ENCODE data around the gene FGF13. TPM values are rescaled to one million over a fixed set of nuclear protein-coding genes. Genes with fewer than 3 reads are reported as not detected.

FGF13 gene
- total and polyA plus RNA-seq, 11 donors = 0.44 to 3.3 (median 1.4) TPM

DNA sequence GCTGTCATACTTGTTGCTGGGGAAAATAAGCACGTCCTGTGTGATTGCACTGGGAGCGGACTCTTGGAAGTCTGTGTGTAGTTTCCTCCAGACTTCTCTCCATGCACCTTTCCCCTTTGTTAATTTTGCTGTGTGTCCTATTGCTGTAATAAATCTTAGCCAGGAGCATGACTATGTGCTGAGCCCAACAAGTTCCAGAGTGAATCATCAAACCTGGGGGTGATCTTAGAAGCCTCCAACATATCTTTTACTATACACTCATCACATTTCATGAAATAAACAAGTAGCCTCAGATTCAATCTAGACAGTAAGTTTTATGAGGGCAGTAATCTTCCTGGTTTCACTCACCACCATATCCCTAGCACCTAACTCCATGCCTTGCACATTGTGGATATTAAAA is 43.3 kb upstream of the FGF13 start:
- no peak for DNase-seq
- H3K27ac ChIP-seq = no peak overlapping the region
- H3K36me3 ChIP-seq = no peaks in the 10 kb centered on the region
- WGBS, 4 donors = 72 to 90% (median 76%) methylated on average over 2 of the region's 2 CpGs
- no peaks in the 10 kb centered on the region for H3K9me3 ChIP-seq
- no peaks in the 10 kb centered on the region for H3K4me1 ChIP-seq
- no peak for TF ChIP-seq POLR2A (IDR thresholded peaks at IDR 0.05)
- TF ChIP-seq, protein P1, sequence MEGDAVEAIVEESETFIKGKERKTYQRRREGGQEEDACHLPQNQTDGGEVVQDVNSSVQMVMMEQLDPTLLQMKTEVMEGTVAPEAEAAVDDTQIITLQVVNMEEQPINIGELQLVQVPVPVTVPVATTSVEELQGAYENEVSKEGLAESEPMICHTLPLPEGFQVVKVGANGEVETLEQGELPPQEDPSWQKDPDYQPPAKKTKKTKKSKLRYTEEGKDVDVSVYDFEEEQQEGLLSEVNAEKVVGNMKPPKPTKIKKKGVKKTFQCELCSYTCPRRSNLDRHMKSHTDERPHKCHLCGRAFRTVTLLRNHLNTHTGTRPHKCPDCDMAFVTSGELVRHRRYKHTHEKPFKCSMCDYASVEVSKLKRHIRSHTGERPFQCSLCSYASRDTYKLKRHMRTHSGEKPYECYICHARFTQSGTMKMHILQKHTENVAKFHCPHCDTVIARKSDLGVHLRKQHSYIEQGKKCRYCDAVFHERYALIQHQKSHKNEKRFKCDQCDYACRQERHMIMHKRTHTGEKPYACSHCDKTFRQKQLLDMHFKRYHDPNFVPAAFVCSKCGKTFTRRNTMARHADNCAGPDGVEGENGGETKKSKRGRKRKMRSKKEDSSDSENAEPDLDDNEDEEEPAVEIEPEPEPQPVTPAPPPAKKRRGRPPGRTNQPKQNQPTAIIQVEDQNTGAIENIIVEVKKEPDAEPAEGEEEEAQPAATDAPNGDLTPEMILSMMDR (IDR thresholded peaks at IDR 0.05) = no peak
- peaks cover 0 to 23% (median 0%) of the 10 kb centered on the region in 9 donors for H3K27me3 ChIP-seq
- H3K4me3 ChIP-seq = no peak overlapping the region
- no peak for ATAC-seq
- intact Hi-C loops (cut with DNase I) = loop anchor here in 1 of 10 donors (10.0 kb wide), 1 partner anchor 800 kb away; no protein-coding TSS in a partner anchor

DNA sequence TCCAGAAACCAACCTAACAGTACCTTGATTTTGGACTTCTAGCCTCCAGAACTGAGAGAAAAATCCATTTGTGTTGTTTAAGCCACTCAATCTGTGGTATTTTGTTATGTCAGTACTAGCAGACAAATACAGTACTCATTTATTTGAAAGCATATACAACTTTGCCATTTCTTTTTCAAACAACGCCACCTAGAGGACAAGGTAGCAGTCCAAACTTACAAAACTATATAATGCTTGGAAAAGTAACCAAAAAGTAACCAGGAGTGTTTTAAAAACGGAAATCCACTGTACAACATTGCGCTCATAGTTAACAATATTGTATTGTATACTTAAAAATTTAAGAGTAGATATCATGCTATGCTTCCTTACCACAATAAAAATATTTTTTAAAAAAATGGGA is 37.0 kb upstream of the FGF13 start:
- 23 to 39% (median 29%) methylated on average over 3 of the region's 3 CpGs for WGBS, 4 donors
- no peak for DNase-seq
- no peak for TF ChIP-seq POLR2A (IDR thresholded peaks at IDR 0.05)
- TF ChIP-seq, protein P1 (IDR thresholded peaks at IDR 0.05) = peak in 10 of 12 donors; percentile 14 to 55 (median 34)
- H3K36me3 ChIP-seq = no peaks in the 10 kb centered on the region
- no peak for ATAC-seq
- no peaks in the 10 kb centered on the region for H3K4me1 ChIP-seq
- no peak overlapping the region for H3K27ac ChIP-seq
- no peaks in the 10 kb centered on the region for H3K9me3 ChIP-seq
- intact Hi-C loops (cut with DNase I) = loop anchor here in 8 of 10 donors (5.0 to 10.0 kb wide), 6 partner anchors 451 to 624 kb away; no protein-coding TSS in a partner anchor
- peaks cover 0 to 41% (median 0%) of the 10 kb centered on the region in 9 donors for H3K27me3 ChIP-seq
- H3K4me3 ChIP-seq = no peak overlapping the region

DNA sequence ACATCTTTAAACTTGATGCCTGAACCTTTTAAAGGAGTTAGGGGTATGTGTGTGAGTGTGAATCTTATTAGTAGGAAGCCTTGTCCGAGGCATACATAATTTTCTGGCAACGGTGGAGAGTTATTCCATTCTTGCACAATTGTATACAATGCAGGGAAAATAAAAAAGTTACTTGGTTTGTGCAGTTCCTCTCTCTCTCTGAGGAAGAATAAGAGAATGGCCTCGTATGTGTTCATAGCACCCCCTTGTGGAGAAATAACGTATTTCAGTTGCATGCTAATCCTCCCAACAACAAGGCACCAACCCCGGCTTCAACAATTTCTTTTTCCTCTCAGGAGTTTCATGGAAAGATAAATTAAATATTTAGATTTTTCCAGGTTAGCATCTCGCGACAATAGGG is 33.7 kb upstream of the FGF13 start:
- TF ChIP-seq POLR2A (IDR thresholded peaks at IDR 0.05) = no peak
- TF ChIP-seq, protein P1 (IDR thresholded peaks at IDR 0.05) = peak; percentile 45 to 82 (median 63)
- DNase-seq (no peak), ATAC-seq (peak in 1 of 4 donors; percentile 61)
- no peaks in the 10 kb centered on the region for H3K4me1 ChIP-seq
- WGBS, 4 donors = 2 to 3% (median 2%) methylated on average over 7 of the region's 7 CpGs
- no peak overlapping the region for H3K4me3 ChIP-seq
- H3K9me3 ChIP-seq = no peaks in the 10 kb centered on the region
- H3K36me3 ChIP-seq = no peaks in the 10 kb centered on the region
- H3K27ac ChIP-seq = no peak overlapping the region
- intact Hi-C loops (cut with DNase I) = loop anchor here in 9 of 10 donors (1.0 to 10.0 kb wide), 7 partner anchors 448 to 620 kb away; no protein-coding TSS in a partner anchor
- H3K27me3 ChIP-seq = peaks cover 0 to 37% (median 0%) of the 10 kb centered on the region in 9 donors

DNA sequence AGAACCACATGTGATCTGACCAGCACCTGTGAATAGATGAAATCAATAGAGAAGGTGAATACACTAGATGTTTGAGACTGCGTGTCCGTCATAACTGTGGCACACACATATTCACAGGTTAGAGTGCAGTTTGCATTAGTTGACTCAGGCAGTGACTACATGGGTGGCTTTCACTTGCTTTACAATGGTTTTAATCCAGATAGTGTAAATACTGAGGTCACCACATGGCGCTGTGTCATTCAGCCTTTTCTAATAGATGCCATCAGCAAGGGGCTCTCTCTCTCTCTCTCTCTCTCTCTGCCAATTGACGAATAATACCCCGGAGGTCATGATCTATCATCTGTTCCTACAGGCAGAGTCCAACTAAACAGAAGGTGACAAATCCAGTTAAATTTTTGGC is 30.7 kb upstream of the FGF13 start:
- ATAC-seq (no peak), DNase-seq (no peak)
- no peaks in the 10 kb centered on the region for H3K36me3 ChIP-seq
- H3K27ac ChIP-seq = no peak overlapping the region
- intact Hi-C loops (cut with DNase I) = loop anchor here in 6 of 10 donors (5.0 to 10.0 kb wide), 4 partner anchors 447 to 617 kb away; no protein-coding TSS in a partner anchor
- no peaks in the 10 kb centered on the region for H3K9me3 ChIP-seq
- no peaks in the 10 kb centered on the region for H3K4me1 ChIP-seq
- peaks cover 0 to 29% (median 0%) of the 10 kb centered on the region in 9 donors for H3K27me3 ChIP-seq
- no peak overlapping the region for H3K4me3 ChIP-seq
- TF ChIP-seq, protein P1 (IDR thresholded peaks at IDR 0.05) = no peak
- TF ChIP-seq POLR2A (IDR thresholded peaks at IDR 0.05) = no peak
- 84 to 99% (median 94%) methylated on average over 5 of the region's 5 CpGs for WGBS, 4 donors

Data from heart left ventricle (tissue), 16 donors.